HG03159 (cell line): Measurements from ENCODE around the gene UPF2.
"Not testable (repeated sequence)": the region's sequence is repeated elsewhere in the genome, so short reads cannot be mapped to it uniquely, and the experiment has no call there.

Source experiments
- ATAC-seq: cut with Tn5 transposase; IDR thresholded peaks from one replicate; pipeline ENCODE4 v1.9.1; 2021; ENCODE audit warnings: mild to moderate bottlenecking, moderate library complexity; ENCODE audit not compliant: unreplicated experiment

The UPF2 gene

DNA sequence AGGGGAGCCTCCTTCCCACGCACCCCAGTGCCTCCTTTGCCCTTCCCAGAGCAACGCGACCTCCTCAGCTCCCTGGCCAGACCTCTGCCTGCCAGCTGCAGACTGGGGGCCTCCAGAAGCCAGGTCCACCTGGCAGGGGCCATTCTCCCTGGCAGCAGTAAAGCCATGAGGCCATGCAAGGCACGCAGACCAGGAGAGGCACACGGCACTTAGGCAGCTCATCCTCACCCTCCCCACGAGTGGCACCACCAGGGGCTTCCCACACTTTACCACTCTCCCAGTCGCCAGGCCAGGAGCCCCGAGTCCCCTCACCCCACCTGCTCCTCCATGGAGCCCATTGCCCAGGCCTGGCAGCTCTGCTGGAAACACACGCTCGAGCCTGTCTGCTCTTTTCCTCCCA lies 134.1 kb downstream of the UPF2 start:
- ATAC-seq = no peak

DNA sequence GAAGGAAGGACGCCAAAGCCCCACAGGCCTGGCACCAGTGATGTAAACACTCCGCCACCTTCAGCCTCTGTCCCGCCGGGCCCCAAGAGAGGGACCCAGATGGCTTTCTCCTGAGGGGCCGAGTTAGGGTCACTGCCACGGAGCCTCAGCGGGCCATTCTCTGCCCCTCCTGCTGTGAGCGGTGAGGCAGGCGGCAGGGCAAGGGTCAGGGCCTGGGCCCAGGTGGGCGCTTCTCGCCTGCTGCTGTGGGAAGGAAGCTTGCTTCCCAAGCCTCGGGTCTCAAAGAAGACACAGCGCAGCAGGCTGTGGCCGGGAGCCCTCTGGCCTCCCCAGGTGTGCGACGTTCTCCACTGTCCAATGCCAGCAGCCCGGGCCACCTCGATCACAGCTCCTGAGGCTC lies 134.7 kb downstream of the UPF2 start:
- no peak for ATAC-seq

DNA sequence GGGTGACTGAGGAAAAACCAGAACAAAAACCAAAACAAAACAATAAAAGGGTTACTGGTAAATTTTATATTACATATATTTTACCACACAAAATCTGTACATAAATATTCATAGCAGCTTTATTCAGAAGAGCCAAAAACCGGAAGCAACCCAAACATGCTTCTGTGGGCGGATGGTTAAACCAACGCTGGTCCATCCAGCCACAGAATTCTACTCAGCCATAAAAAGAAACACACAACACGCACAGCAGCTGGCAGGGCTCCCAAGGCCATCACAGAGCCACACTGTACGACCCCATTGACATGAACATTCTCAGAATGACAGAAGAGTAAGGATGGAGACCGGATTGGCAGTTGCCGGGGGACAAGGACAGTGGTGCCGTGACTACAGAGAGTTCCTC lies 135.9 kb downstream of the UPF2 start:
- ATAC-seq = no peak

DNA sequence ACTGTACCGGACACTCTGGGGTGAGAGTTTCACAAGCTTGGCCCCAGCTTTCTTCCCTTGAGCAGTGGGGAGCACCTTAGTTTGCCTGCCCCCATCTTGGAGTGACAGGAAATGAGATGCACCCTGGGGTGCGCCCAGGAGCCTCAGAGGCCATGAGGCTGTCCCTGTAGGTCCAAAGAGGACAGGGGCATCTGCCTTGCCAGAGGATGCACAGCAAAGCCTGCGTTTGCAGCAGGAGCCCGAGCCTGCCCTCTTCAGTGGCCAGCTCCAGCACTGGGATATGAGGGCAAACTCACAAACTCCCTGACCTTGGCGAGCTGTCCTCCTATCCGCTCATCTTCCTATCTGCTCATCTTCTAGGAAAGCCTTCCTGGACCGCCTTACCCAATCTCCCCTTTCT lies 140.0 kb downstream of the UPF2 start:
- no peak for ATAC-seq

DNA sequence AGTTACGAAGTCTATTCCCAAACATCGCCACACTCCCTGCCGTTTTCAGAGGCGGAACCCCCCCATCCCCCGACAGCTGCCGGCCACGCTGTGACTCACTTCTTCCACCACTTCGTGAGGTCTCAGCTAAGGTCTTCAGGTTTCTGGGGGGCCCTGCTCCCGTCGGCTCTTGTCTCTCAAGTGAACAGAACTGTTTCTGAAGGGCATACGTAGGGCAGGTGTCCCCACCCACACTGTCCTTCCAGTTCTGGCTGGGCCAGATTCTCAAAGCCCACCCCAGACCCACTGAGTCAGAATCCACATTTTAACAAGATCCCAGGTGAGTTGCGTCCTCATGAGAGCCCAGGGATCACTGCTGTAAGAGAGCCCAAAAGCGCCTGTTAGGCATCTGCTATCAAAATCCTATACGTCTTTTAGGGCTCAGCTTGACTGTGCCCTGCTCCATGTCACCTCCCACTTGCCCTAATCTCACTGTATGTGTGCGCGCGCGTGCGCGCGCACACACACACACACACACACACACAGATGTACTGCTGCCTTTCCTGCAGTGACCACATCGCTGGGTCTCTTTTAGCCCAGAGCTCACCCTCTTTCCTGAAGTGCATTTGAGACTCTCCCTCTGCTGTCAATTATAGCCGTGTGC lies 140.7 kb downstream of the UPF2 start:
- ATAC-seq = no peak

DNA sequence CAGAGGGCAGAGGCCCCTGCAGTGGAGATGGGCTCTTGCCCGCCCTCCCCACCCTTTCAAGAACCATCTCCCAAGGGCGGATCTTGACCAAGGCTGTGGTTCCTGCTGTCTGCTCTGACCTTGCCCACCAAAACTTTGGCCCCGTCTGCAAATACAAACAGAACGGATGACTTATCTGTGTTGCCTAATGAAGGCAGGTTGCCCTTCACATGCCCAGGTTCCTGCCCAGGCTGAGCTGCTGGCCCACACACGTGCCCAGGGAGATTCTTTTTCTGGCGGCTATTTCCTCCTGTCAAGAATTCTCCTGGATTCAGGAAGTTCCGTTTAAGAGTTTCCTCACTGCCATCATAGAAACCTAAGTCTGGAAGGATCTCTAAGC lies 141.2 kb downstream of the UPF2 start:
- no peak for ATAC-seq

DNA sequence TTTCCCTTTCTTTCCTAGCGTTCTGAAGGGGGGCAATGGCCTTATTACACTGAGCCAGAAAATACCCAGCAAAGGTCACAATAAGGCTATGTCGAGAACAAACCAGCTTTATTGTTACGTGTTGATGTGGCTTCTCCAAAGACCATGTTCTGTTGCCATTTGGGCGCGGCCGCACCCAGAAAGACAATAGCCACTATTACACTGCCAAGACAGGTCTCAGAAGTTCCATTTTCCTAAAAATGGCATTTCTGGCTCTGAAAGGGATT lies 141.6 kb downstream of the UPF2 start:
- no peak for ATAC-seq

DNA sequence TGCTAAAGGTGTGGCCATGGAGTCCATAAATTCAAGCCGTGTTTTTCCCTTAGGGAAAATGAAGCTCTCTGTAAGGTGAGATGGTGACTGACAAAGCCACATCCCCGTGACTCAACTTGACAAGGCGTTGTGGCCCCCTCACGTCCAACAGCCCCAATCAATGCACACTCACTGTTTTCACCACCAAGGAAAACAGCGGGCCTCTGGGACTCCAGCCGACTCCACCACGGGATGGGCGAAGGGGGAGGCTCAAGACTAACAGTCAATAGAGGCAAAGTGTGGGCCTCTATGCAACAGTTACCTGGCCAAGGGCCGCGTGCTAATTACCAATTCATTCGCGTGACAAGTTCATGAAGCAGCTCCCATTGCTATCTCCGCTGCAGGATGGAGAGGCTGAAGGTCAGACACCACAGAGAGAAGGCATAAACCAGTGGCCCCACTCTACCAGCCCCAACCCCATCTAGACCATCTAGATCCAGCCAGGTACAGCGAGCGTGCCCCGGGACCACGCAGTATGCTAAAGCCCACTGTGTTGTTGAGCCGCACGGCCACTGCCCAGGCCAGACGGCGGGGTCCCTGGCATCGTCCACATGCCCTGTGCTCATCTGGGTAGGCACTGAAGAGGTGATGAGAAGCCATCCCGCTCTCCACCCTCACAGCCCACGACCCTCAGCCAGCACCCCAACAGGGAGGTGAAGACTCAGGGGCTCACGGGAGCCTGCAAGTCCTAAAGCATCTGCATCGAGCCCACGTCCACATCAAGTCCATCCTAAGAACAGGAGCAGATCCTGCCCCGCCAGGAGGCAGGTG lies 143.3 kb downstream of the UPF2 start:
- ATAC-seq = no peak

DNA sequence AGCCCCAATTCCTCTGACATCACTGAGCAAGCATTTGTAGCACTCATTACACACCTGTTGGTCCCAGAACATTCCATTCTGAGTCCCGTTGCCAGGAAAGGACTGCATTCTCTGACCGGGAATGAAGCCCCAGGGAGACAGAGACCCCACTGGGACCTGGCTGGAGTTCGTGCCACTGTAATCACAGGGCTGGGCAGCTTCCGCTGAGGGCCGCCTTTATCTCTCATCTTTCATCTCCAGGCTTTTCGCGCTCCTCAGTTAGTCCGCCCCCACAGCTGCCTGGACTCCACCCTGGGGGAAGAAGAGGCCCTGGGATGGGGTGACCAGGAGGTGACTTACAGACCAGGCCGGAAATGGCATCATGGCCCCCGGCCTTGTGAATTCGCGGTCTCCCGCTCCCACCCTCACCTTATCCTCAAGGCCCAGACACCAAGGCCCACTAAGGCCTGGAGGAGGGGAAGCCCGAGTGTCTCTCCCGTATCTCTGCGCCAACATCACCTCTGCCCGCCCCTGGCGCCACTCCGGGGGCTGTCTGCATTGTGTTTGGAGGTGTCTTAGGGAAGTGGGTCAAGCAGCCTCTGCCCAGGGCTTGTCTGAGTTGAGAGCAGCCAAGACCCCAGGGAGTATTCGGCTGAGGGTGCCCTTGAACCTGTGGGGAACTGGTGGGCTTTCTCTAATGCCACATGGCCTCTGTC lies 144.1 kb downstream of the UPF2 start:
- ATAC-seq = no peak

DNA sequence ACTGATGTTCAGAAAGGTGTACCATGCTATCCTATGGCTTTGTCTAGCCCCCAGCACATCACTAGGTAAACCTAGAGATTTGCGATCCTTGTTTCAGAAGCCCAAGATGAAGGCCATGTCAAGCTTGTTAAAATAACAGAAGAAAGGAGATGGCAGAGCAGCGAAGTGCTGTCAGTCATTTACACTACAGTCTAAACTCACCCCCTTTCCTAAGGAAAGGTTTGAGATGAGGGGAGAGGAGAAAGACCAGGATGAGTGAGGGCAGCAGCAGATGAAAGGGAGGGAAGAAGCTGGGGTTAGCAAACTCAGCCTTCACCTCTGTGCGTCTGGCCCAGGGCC lies 144.6 kb downstream of the UPF2 start:
- ATAC-seq = no peak

DNA sequence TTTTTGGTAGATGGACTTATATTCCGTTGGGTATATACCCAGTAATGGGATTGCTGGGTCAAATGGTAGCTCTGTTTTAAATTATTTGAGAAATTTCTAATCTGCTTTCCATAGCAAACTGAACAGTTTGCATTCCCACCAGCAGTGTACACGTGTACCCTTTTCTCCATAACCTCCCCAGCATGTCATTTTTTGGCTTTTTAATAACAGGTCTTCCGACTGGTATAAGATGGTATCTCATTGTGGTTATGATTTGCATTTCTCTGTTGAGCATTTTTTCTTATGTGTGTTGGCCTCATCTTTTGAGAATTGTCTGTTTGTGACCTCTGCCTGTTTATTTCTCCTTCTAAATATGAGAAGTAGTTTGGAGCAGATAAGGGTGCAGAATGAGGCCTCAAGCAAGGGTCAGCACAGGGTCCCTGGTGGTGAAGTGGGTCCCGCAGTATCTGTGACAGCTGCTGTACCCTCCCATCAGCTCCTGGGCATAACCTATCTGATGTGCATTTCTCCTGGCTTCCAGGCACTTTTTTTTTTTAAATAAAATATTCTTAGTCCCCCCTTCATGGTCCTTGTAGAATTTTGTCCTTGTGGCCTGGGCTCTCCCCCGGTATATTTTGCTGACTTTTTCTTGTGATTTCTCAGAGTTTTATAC lies 145.9 kb downstream of the UPF2 start:
- no peak for ATAC-seq

DNA sequence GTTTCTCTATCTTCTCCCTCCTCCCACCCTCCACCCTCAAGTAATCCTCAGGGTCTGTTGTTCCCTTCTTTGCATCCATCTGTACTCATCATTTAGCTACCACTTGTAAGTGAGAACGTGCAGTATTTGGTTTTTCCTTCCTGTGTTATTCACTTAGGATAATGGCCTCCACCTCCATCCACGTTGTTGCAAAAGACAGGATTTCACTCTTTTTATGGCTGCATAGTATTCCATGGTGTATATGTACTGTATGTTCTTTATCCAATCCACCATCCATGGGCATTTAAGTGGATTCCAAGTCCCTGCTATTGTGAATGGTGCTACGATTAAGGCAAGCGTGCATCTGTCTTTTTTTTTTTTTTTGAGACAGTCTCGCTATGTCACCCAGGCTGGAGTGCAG lies 147.0 kb downstream of the UPF2 start:
- no peak for ATAC-seq

DNA sequence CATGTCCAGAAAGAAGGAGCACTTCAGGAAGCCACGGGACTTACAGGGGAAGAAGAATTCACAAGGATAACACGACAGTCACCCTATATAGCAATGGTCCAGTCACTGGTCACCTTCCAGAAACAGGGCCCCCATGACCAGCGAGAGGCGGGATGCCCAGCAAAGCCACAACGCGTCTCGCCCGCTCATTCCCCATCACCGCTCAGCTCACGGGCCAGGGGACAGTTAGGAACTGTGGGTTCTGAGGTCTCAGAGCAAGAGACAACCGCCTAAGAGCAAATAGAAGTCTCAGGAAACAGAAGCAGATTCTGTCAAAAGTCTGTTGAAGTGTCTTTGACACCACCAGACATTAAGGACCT lies 147.5 kb downstream of the UPF2 start:
- no peak for ATAC-seq

DNA sequence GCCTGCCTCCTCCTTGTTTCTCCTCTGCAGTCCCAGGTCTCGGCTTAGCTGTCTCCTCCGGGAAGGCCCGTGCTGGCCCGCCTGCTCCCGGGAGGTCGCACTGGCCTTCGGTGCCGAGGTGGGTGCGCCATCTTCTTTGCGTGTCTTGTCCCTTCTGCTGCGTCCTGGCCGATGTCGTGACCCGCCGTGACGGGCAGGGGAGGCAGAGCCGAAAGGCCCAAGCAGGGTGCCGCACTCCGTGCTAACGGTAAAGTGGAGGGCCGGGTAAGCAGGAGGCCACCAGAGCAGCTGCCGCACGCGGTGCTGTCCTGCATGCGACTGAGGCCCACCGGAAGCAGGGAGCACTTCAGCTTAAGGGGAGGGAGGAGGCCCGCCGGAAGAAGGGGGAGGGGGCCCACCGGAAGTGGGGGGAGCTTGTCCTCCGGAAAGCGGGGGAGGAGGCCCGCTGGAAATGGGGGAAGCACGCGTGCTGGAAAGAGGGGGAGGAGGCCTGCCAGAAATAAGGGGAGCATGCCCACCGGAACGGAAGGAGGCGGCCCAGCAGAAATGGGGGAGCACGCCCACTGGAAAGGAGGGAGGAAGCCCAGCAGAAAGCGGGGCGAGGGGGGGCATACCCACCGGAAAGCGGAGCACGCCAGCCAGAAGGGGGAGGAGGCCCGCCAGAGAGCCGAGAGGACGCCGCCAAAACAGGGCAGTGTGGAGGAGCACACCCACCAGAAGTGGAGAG lies 148.1 kb downstream of the UPF2 start:
- no peak for ATAC-seq

DNA sequence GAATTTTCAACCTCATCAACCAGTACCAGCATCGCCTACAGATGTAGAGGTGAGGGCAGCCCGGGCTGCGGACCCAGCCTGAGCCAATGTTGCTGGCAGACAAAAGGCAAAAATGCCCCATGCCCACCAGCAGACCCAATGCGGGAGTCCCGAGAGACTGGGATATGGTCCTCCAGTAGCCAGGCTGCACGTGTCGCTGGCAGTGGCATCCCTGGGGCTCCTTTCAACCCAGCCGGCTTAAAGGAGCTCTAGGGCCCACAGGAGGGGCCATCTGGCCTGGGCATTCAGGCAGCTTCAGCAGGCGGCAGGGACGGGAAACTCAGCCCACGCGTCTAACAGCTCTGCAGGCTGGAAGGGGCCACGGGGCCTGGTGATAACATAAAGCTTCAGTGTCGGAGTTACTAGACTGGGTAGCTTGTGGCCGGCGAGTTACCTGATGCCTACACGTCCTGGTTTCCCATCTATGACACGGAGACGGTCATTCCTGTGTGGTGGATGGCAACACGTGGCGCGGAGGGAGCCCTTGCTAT lies 148.8 kb downstream of the UPF2 start:
- ATAC-seq = no peak

DNA sequence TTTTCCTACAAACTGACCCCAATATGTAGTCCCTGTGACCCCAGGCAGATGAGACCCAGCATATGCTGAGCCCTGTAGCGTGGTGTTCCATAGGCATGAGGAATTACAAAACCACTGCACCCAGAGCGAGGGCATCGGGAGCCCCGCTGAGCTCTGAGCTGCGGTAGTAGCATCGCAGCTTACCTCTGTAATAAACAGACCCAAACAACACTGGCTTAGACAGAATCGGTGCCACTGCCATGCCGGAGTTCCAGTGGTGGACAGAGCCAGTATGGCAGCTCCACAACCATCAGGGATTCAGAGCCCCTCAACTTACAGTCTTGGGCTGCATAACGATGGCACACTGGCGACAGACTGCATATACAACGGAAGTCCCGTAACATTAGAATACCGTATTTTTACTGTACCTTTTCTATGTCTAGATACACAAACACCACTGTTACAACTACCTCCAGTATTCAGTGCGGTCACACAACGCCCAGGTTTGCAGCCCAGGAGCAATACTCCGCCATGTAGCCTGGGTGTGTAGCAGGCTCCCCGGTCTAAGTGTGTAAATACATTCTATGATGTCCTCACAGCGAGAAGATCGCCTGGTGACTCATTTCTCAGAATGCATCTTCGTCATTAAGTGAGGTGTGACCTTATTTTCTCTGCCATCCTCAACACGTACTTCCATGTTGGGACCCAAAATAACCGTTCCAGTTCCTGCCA lies 150.7 kb downstream of the UPF2 start:
- no peak for ATAC-seq

DNA sequence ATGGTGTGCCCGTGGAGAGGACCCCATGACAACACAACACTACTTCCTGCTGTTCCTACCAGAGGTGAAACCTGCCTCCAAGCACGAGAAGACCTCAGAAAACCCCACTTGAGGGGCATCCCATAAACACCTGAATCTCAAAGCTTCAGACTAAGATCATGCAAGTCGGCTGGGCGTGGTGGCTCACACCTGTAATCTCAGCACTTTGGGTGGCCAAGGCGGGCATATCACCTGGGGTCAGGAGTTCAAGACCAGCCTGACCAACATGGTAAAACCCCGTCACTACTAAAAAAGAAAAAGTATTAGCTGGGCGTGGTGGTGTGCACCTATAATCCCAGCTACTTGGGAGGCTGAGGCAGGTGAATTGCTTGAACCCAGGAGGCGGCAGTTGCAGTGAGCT lies 153.3 kb downstream of the UPF2 start:
- ATAC-seq = not testable (repeated sequence)

DNA sequence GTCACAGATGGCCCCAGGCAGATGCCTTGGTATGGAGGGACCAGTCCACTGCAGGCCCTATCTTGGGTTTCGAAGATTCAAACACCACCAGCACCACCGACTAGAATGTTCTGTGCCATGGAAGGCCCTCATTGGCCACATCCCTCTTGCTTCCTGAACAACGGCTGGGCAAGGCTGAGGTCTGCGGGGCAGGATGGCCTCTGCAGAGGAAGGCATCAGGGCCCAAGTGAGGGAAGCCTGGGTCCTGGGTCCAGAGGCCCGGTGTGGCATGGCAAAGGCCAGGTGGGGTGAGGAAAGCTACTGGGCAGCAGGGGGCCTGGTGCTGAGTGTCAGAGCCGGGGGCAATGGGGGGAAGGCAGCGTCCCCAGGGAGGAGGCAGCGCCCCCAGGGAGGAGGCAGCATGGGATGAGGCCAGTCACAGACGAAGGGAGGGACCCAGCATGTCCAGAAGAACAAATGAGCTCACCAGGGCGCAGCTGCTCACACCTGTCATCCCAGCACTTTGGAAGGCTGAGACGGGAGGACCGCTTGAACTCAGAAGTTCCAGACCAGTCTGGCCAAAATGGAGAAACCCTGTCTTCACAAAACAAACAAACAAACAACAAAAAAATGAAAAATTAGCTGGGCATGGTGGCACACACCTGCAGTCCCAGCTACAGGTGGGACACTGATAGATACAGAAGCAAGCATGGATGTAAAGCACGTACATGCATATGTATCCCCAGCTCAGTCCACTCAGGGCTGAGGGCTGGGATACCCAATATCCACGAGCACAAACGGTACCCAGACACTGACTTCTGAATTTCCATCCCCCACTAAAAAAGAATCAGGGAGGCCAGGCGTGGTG lies 155.0 kb downstream of the UPF2 start:
- ATAC-seq = no peak

DNA sequence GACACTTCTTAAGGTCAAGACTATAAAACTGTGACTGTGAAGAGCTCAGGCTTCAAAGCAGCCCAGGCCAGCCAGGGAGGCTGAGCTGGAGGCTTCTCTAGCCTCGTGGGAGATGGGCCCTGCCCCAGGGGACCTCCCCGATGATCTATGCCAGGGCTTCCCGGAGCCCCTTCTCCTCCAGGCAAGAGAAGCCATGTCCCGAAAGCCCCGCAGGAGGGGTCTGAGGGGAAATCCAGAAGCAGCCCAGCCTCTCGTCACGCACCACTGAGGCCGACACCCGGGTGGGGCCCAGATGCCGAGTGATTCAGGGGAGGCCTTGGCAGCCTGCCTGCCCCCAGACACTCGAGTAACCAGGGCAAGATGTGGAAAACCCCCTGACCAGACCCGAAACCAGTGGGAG lies 155.8 kb downstream of the UPF2 start:
- no peak for ATAC-seq

DNA sequence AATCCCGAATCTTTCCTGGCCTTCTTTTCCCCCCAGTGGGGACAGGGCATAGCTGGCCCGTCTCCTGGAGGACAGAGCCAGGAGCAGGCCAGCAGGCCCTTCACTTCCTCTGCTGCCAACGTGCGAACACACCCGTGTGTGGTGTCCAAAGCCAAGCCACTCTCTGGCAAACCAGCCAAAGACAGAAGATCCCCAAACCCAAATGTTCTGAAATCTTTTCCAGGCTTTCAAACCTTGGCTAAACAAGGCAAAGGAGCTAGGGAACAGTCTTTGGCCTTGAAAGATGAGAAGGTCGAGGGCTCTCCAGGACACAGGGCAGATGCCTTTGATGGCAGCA lies 156.5 kb downstream of the UPF2 start:
- no peak for ATAC-seq
